ENCODE data around the gene CFAP47. TPM values are rescaled to one million over a fixed set of nuclear protein-coding genes. Genes with fewer than 3 reads are reported as not detected.
"Not testable (repeated sequence)": the region's sequence is repeated elsewhere in the genome, so short reads cannot be mapped to it uniquely, and the experiment has no call there.

Gene CFAP47
- total RNA-seq, 4 donors from 2014 or later: not detected

DNA sequence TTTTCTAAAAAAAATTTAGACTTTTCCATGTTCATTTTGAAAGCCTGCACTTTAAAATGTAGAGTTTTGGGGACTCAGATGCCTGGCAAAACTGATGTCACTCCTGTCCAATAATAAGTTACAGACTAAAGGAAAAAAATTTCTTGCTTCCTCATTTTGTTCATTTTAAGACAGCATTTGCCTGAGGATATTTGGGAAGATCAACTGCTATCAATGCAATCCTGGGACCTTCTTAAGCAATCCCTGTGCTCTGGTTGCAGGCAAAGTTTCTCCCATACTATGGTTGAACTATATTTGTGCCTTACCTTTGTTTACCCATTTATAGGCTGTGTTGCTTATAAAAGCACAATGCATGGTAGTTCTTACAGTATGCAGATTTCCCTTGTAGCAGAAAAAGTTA is 280.4 kb downstream of the CFAP47 start:
- H3K9me3 ChIP-seq: no peaks in the 10 kb centered on the region
- no peak overlapping the region for H3K27ac ChIP-seq
- H3K27me3 ChIP-seq: no peaks in the 10 kb centered on the region
- H3K4me1 ChIP-seq: no peaks in the 10 kb centered on the region
- no peak for DNase-seq
- TF ChIP-seq POLR2A (IDR thresholded peaks at IDR 0.05): no peak
- TF ChIP-seq, protein P1, sequence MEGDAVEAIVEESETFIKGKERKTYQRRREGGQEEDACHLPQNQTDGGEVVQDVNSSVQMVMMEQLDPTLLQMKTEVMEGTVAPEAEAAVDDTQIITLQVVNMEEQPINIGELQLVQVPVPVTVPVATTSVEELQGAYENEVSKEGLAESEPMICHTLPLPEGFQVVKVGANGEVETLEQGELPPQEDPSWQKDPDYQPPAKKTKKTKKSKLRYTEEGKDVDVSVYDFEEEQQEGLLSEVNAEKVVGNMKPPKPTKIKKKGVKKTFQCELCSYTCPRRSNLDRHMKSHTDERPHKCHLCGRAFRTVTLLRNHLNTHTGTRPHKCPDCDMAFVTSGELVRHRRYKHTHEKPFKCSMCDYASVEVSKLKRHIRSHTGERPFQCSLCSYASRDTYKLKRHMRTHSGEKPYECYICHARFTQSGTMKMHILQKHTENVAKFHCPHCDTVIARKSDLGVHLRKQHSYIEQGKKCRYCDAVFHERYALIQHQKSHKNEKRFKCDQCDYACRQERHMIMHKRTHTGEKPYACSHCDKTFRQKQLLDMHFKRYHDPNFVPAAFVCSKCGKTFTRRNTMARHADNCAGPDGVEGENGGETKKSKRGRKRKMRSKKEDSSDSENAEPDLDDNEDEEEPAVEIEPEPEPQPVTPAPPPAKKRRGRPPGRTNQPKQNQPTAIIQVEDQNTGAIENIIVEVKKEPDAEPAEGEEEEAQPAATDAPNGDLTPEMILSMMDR (IDR thresholded peaks at IDR 0.05): no peak
- H3K4me3 ChIP-seq: no peak overlapping the region
- H3K36me3 ChIP-seq: no peaks in the 10 kb centered on the region

DNA sequence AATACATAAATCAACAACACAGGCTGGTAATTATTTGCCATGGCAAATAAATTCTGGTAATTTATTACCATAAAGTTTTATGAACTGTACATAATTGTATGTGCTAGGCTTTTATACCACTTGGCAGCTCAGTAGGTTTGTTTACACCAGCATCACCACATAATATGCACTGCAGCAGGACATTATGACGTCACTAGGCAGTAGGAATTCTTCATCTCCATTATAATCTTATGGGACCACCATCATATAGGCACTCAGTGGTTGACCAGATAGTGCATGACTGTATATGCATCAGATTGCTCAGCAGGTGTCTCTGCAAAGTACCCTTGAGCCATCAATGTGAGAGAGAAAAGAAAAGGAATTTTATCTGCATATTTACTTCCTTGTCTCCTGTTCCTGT is 295.4 kb downstream of the CFAP47 start:
- H3K4me3 ChIP-seq: no peak overlapping the region
- no peak for DNase-seq
- no peak overlapping the region for H3K27ac ChIP-seq
- no peaks in the 10 kb centered on the region for H3K36me3 ChIP-seq
- H3K27me3 ChIP-seq: no peaks in the 10 kb centered on the region
- TF ChIP-seq, protein P1 (IDR thresholded peaks at IDR 0.05): no peak
- no peaks in the 10 kb centered on the region for H3K4me1 ChIP-seq
- no peaks in the 10 kb centered on the region for H3K9me3 ChIP-seq

DNA sequence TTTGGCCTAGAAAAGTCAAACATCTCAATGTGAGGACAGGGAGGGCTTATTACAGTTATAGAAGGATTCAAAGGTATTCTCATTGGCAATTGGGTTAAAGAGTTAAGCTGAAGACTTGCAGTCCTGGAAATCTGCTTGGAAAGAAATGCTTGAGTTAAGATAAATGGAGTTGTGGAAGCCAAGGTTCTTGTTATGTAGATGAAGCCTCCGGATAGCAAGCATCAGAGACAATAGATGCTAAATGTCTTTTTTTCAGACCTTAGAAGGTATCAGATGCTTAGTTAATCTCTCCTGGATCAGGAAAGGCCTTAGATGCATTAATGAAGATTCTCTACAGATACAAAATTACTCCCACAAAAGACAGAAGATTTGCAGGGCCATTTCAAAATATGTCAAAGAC is 299.3 kb downstream of the CFAP47 start:
- no peaks in the 10 kb centered on the region for H3K9me3 ChIP-seq
- H3K4me3 ChIP-seq: no peak overlapping the region
- no peak for TF ChIP-seq POLR2A (IDR thresholded peaks at IDR 0.05)
- TF ChIP-seq, protein P1 (IDR thresholded peaks at IDR 0.05): no peak
- no peaks in the 10 kb centered on the region for H3K36me3 ChIP-seq
- no peak for DNase-seq
- no peak overlapping the region for H3K27ac ChIP-seq
- no peaks in the 10 kb centered on the region for H3K27me3 ChIP-seq
- no peaks in the 10 kb centered on the region for H3K4me1 ChIP-seq

DNA sequence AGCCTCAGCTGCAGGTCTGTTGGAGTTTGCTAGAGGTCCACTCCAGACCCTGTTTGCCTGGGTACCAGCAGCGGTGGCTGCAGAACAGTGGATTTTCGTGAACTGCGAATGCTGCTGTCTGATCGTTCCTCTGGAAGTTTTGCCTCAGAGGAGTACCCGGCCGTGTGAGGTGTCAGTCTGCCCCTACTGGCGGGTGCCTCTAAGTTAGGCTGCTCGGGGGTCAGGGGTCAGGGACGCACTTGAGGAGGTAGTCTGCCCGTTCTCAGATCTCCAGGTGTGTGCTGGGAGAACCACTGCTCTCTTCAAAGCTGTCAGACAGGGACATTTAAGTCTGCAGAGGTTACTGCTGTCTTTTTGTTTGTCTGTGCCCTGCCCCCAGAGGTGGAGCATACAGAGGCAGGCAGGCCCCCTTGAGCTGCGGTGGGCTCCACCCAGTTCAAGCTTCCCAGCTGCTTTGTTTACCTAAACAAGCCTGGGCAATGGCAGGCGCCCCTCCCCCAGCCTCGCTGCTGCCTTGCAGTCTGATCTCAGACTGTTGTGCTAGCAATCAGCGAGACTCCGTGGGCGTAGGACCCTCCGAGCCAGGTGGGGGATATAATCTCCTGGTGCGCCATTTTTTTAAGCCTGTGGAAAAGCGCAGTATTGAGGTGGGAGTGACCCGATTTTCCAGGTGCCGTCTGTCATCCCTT is 315.4 kb downstream of the CFAP47 start:
- H3K36me3 ChIP-seq, H3K27me3 ChIP-seq, H3K27ac ChIP-seq, H3K9me3 ChIP-seq, DNase-seq, H3K4me1 ChIP-seq, H3K4me3 ChIP-seq: not testable (repeated sequence)

DNA sequence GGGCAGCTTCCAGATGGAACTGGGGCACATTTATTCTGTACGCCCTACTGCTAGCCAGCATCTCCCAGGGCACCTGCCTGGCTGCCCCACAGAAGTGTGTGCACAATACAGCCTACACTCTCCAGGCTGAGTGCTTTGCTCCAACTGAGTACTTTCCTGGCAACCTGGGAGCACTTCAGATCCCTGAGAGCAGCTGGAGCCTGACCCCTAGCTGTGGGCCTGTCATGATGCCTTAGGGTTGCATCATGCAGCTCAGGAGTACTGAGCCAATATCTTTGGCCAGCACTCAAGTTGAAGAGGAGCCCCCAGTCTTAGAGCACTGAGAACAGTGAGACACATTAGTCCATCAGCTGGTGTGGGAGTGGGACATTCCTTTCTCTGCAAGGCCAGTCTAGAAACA is 321.9 kb downstream of the CFAP47 start:
- Histone ChIP-seq H3K4me1 (no peaks in the 10 kb centered on the region), H3K36me3 (no peaks in the 10 kb centered on the region), H3K9me3 (no peaks in the 10 kb centered on the region), H3K27ac (no peak overlapping the region), H3K27me3 (no peaks in the 10 kb centered on the region), H3K4me3 (no peak overlapping the region)
- DNase-seq: no peak
- TF ChIP-seq, protein P1 (IDR thresholded peaks at IDR 0.05): no peak
- TF ChIP-seq POLR2A (IDR thresholded peaks at IDR 0.05): no peak

DNA sequence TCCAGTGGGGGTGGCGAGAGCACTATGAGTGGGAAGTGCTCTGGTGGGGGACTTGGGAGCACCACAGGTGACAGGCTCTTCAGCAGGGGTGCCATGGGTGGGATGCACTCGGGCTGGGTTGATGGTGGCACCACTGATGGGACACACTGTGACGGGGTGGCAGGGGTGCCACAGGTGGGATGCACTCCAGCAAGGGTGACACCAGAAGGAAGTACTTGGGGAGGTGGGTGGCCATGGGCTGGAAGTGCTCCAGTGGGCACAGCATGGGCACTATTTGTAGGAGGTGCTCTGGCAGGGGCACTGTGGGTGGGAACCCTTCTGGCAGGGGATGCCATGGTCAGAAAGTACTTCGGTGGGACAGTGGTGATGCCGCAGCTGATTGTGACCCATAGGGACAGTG is 346.6 kb downstream of the CFAP47 start:
- H3K4me1 ChIP-seq: no peaks in the 10 kb centered on the region
- H3K9me3 ChIP-seq: no peaks in the 10 kb centered on the region
- no peaks in the 10 kb centered on the region for H3K27me3 ChIP-seq
- no peak overlapping the region for H3K27ac ChIP-seq
- DNase-seq: no peak
- TF ChIP-seq, protein P1 (IDR thresholded peaks at IDR 0.05): no peak
- no peak for TF ChIP-seq POLR2A (IDR thresholded peaks at IDR 0.05)
- no peak overlapping the region for H3K4me3 ChIP-seq
- H3K36me3 ChIP-seq: no peaks in the 10 kb centered on the region

All from Peyer's patch (tissue), 4 donors.